MM.1S (cell line): ENCODE measurements around the gene ANKLE1.

Experiments used
- CTCF ChIP-seq: fragments of 300-600 bp; sonication (generic); IDR thresholded peaks from 2 replicates; pipeline ENCODE4 v1.5.1; 2016; ENCODE audit warnings: antibody characterized with exemption, low read length, mixed read lengths
- EZH2 ChIP-seq: fragments of 300-600 bp; sonication (generic); optimal IDR thresholded peaks from 2 replicates; pipeline ENCODE3; 2017; ENCODE audit warnings: low read depth, mild to moderate bottlenecking, antibody characterized with exemption, low read length, mixed read lengths

GRCh38 chr19:17327068-17327653 is 45.5 kb downstream of the ANKLE1 start:
- TF ChIP-seq CTCF (no peak), EZH2 (no peak)
